Neural progenitor cell (in vitro differentiated cells): ENCODE measurements around the gene DSTN.

Experiments used
- EZH2 ChIP-seq: fragments of 200-600 bp; sonication (generic); IDR thresholded peaks from 2 replicates; pipeline ENCODE4 v1.6.1; 2017; ENCODE audit warnings: antibody characterized with exemption, mild to moderate bottlenecking, moderate library complexity
- EZH2phosphoT487 ChIP-seq: fragments of 200-600 bp; sonication (generic); IDR thresholded peaks from 2 replicates; pipeline ENCODE4 v1.6.1; 2017; ENCODE audit warnings: antibody characterized with exemption
- TF ChIP-seq, protein P1 (sequence below): fragments of 200-600 bp; sonication (generic); IDR thresholded peaks from 2 replicates; pipeline ENCODE4 v1.5.1; 2017; ENCODE audit warnings: antibody characterized with exemption, mild to moderate bottlenecking

DNA sequence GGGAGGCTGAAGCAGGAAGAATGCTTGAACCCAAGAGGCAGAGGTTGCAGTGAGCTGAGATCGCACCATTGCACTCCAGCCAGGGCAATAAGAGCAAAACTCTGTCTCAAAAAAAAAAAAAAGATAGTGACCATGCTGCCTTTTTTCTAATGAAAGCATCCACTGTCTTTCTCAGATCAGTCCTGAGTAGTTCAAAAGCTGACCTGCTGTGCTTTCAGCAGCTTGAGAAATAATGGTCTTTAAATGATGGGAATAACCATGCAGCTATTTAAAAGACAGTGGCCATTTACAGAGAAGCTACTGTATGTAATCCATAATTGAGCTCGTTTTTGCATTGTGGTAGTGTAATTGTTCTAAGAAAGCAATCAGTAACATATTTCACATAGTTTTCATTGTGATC, 36.1 kb downstream of the DSTN start:
- TF ChIP-seq EZH2 (no peak), EZH2phosphoT487 (no peak)
- TF ChIP-seq, protein P1, sequence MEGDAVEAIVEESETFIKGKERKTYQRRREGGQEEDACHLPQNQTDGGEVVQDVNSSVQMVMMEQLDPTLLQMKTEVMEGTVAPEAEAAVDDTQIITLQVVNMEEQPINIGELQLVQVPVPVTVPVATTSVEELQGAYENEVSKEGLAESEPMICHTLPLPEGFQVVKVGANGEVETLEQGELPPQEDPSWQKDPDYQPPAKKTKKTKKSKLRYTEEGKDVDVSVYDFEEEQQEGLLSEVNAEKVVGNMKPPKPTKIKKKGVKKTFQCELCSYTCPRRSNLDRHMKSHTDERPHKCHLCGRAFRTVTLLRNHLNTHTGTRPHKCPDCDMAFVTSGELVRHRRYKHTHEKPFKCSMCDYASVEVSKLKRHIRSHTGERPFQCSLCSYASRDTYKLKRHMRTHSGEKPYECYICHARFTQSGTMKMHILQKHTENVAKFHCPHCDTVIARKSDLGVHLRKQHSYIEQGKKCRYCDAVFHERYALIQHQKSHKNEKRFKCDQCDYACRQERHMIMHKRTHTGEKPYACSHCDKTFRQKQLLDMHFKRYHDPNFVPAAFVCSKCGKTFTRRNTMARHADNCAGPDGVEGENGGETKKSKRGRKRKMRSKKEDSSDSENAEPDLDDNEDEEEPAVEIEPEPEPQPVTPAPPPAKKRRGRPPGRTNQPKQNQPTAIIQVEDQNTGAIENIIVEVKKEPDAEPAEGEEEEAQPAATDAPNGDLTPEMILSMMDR = no peak
